ENCODE measurements around the gene CHST12.

DNA sequence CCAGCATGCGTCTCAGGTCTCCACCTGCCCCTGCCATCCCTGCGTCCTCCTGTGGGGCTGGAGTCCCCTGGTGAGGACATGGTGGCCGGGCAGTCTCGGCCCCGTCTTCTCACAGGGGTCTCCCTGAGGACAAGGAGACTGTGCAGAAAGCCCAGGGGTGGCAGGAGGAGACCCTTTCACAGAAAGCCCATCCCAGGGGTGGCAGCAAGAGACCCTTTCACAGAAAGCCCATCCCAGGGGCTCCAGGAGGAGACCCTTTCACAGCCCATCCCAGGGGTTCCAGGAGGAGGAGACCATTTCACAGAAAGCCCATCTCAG is 14.8 kb upstream of the CHST12 start:
- TF ChIP-seq POLR2AphosphoS5 (IDR thresholded peaks at IDR 0.05; ENCODE audit: low read depth): no peak
- TF ChIP-seq, protein P1, sequence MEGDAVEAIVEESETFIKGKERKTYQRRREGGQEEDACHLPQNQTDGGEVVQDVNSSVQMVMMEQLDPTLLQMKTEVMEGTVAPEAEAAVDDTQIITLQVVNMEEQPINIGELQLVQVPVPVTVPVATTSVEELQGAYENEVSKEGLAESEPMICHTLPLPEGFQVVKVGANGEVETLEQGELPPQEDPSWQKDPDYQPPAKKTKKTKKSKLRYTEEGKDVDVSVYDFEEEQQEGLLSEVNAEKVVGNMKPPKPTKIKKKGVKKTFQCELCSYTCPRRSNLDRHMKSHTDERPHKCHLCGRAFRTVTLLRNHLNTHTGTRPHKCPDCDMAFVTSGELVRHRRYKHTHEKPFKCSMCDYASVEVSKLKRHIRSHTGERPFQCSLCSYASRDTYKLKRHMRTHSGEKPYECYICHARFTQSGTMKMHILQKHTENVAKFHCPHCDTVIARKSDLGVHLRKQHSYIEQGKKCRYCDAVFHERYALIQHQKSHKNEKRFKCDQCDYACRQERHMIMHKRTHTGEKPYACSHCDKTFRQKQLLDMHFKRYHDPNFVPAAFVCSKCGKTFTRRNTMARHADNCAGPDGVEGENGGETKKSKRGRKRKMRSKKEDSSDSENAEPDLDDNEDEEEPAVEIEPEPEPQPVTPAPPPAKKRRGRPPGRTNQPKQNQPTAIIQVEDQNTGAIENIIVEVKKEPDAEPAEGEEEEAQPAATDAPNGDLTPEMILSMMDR (IDR thresholded peaks at IDR 0.05; ENCODE audit: insufficient read depth, low read length): no peak
- TF ChIP-seq, protein P2, sequence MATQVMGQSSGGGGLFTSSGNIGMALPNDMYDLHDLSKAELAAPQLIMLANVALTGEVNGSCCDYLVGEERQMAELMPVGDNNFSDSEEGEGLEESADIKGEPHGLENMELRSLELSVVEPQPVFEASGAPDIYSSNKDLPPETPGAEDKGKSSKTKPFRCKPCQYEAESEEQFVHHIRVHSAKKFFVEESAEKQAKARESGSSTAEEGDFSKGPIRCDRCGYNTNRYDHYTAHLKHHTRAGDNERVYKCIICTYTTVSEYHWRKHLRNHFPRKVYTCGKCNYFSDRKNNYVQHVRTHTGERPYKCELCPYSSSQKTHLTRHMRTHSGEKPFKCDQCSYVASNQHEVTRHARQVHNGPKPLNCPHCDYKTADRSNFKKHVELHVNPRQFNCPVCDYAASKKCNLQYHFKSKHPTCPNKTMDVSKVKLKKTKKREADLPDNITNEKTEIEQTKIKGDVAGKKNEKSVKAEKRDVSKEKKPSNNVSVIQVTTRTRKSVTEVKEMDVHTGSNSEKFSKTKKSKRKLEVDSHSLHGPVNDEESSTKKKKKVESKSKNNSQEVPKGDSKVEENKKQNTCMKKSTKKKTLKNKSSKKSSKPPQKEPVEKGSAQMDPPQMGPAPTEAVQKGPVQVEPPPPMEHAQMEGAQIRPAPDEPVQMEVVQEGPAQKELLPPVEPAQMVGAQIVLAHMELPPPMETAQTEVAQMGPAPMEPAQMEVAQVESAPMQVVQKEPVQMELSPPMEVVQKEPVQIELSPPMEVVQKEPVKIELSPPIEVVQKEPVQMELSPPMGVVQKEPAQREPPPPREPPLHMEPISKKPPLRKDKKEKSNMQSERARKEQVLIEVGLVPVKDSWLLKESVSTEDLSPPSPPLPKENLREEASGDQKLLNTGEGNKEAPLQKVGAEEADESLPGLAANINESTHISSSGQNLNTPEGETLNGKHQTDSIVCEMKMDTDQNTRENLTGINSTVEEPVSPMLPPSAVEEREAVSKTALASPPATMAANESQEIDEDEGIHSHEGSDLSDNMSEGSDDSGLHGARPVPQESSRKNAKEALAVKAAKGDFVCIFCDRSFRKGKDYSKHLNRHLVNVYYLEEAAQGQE (IDR thresholded peaks at IDR 0.05; ENCODE audit: insufficient replicate concordance, low read depth): no peak
